ENCODE measurements around the gene MACROD2. TPM values are rescaled to one million over a fixed set of nuclear protein-coding genes. Genes with fewer than 3 reads are reported as not detected.

Gene MACROD2
- total RNA-seq, 1 experiment from 2014 or later, result 3.7 TPM

DNA sequence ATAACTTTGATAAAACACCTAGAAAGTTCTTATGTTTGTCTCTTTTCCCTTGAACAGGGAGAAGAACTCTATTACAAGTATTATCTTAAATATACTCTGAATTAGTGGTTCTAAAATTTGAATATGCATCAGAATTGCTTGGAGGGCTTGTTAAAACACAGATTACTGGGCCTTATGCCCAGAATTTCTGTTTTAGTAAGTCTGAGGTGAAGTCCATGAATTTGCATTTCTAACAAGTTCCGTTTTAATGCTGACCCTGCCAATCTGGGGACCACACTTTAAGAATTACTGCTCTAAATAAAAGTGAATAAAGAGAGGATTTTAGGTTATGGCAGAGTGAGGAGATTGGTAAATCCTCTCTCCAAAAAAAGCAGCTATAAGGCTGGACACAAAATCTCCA, 510.2 kb downstream of the MACROD2 start:
- ChIA-PET CTCF (no interaction called here), POLR2A (no interaction called here)
- intact Hi-C loops (cut with micrococcal nuclease), result no loop called here

More for the DNA sequence above, 510.2 kb downstream of the MACROD2 start:
- no peaks in the 10 kb centered on the region for H3K4me1 ChIP-seq (ENCODE audit: control insufficient read depth in 1 of 2, insufficient read depth in 2 of 2, low read length in 2 of 2)
- no peak overlapping the region for H3K4me3 ChIP-seq (replicated peaks in 1 of 2; ENCODE audit: low read depth in 1 of 2, low read length in 2 of 2)
- H3K4me2 ChIP-seq (ENCODE audit: low read length), result no peak overlapping the region
- RAD21 ChIA-PET (ENCODE audit: low non-redundant PET in 1 of 2, low total read pairs in 2 of 2, uncharacterized antibody in 2 of 2, unreplicated experiment in 2 of 2), result no interaction called here
- no peak overlapping the region for H3K27ac ChIP-seq (ENCODE audit: low read depth, low read length)
- no TSS peak for BruUV-seq (replicated peaks)
- ATAC-seq (no peak), DNase-seq (ENCODE audit: low read depth, low spot score) (no peak)
- H3K27me3 ChIP-seq (ENCODE audit: insufficient read depth, low read length), result no peaks in the 10 kb centered on the region
- H2AFZ ChIP-seq (ENCODE audit: low read depth, low read length, poor library complexity, severe bottlenecking), result no peak overlapping the region
- no peaks in the 10 kb centered on the region for H4K20me1 ChIP-seq (ENCODE audit: insufficient read depth)
- H3K79me2 ChIP-seq (ENCODE audit: insufficient read depth, low read length), result no peaks in the 10 kb centered on the region
- H3K9me2 ChIP-seq (ENCODE audit: insufficient read depth), result no peaks in the 10 kb centered on the region
- H3K9me3 ChIP-seq (ENCODE audit: control insufficient read depth in 1 of 2, insufficient read depth in 1 of 2, low read depth in 1 of 2, low read length in 2 of 2), result no peaks in the 10 kb centered on the region
- H3K9ac ChIP-seq (ENCODE audit: low read length), result no peak overlapping the region
- H3K36me3 ChIP-seq (ENCODE audit: control insufficient read depth in 1 of 2, insufficient read depth in 2 of 2, low read length in 2 of 2), result no peaks in the 10 kb centered on the region
- TF ChIP-seq, protein P1, sequence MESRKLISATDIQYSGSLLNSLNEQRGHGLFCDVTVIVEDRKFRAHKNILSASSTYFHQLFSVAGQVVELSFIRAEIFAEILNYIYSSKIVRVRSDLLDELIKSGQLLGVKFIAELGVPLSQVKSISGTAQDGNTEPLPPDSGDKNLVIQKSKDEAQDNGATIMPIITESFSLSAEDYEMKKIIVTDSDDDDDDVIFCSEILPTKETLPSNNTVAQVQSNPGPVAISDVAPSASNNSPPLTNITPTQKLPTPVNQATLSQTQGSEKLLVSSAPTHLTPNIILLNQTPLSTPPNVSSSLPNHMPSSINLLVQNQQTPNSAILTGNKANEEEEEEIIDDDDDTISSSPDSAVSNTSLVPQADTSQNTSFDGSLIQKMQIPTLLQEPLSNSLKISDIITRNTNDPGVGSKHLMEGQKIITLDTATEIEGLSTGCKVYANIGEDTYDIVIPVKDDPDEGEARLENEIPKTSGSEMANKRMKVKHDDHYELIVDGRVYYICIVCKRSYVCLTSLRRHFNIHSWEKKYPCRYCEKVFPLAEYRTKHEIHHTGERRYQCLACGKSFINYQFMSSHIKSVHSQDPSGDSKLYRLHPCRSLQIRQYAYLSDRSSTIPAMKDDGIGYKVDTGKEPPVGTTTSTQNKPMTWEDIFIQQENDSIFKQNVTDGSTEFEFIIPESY (IDR thresholded peaks at IDR 0.05; ENCODE audit: extremely low read depth, insufficient replicate concordance, low read length), result no peak
- TF ChIP-seq, protein P2, sequence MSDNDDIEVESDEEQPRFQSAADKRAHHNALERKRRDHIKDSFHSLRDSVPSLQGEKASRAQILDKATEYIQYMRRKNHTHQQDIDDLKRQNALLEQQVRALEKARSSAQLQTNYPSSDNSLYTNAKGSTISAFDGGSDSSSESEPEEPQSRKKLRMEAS (IDR thresholded peaks at IDR 0.05), result no peak
- TF ChIP-seq JUND (IDR thresholded peaks at IDR 0.05), result no peak
- TF ChIP-seq ZNF274 (IDR thresholded peaks at IDR 0.05; ENCODE audit: low read depth, low read length), result no peak
- TF ChIP-seq, protein P3, sequence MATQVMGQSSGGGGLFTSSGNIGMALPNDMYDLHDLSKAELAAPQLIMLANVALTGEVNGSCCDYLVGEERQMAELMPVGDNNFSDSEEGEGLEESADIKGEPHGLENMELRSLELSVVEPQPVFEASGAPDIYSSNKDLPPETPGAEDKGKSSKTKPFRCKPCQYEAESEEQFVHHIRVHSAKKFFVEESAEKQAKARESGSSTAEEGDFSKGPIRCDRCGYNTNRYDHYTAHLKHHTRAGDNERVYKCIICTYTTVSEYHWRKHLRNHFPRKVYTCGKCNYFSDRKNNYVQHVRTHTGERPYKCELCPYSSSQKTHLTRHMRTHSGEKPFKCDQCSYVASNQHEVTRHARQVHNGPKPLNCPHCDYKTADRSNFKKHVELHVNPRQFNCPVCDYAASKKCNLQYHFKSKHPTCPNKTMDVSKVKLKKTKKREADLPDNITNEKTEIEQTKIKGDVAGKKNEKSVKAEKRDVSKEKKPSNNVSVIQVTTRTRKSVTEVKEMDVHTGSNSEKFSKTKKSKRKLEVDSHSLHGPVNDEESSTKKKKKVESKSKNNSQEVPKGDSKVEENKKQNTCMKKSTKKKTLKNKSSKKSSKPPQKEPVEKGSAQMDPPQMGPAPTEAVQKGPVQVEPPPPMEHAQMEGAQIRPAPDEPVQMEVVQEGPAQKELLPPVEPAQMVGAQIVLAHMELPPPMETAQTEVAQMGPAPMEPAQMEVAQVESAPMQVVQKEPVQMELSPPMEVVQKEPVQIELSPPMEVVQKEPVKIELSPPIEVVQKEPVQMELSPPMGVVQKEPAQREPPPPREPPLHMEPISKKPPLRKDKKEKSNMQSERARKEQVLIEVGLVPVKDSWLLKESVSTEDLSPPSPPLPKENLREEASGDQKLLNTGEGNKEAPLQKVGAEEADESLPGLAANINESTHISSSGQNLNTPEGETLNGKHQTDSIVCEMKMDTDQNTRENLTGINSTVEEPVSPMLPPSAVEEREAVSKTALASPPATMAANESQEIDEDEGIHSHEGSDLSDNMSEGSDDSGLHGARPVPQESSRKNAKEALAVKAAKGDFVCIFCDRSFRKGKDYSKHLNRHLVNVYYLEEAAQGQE (IDR thresholded peaks at IDR 0.05; ENCODE audit: low read depth), result no peak
- TF ChIP-seq, protein P4, sequence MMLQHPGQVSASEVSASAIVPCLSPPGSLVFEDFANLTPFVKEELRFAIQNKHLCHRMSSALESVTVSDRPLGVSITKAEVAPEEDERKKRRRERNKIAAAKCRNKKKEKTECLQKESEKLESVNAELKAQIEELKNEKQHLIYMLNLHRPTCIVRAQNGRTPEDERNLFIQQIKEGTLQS (IDR thresholded peaks at IDR 0.05), result no peak
- TF ChIP-seq, protein P5, sequence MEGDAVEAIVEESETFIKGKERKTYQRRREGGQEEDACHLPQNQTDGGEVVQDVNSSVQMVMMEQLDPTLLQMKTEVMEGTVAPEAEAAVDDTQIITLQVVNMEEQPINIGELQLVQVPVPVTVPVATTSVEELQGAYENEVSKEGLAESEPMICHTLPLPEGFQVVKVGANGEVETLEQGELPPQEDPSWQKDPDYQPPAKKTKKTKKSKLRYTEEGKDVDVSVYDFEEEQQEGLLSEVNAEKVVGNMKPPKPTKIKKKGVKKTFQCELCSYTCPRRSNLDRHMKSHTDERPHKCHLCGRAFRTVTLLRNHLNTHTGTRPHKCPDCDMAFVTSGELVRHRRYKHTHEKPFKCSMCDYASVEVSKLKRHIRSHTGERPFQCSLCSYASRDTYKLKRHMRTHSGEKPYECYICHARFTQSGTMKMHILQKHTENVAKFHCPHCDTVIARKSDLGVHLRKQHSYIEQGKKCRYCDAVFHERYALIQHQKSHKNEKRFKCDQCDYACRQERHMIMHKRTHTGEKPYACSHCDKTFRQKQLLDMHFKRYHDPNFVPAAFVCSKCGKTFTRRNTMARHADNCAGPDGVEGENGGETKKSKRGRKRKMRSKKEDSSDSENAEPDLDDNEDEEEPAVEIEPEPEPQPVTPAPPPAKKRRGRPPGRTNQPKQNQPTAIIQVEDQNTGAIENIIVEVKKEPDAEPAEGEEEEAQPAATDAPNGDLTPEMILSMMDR (IDR thresholded peaks at IDR 0.05 in 2 of 3, conservative IDR thresholded peaks at IDR 0.05 in 1 of 3; ENCODE audit: borderline replicate concordance in 1 of 3, insufficient read depth in 1 of 3, low read depth in 2 of 3, low read length in 2 of 3), result no peak
- no peak for TF ChIP-seq POLR2AphosphoS5 (IDR thresholded peaks at IDR 0.05; ENCODE audit: low read depth, low read length)
- TF ChIP-seq POLR2A (IDR thresholded peaks at IDR 0.05; ENCODE audit: borderline replicate concordance, extremely low read depth, insufficient read depth, insufficient read length), result no peak
- no peak for TF ChIP-seq SRF (IDR thresholded peaks at IDR 0.05; ENCODE audit: low read depth)
- TF ChIP-seq EGR1 (IDR thresholded peaks at IDR 0.05; ENCODE audit: low read depth), result no peak
- TF ChIP-seq ZFX (IDR thresholded peaks at IDR 0.05), result no peak
- no peak for TF ChIP-seq CEBPB (IDR thresholded peaks at IDR 0.05; ENCODE audit: low read depth)

Data from HCT116 (cell line).